Mucosa of descending colon (tissue), 3 donors: ENCODE results near the gene CDC37L1. TPM values are rescaled to one million over a fixed set of nuclear protein-coding genes. Genes with fewer than 3 reads are reported as not detected.
A peak's percentile ranks its signal among the peaks of the same experiment; 100 is the strongest.

Experiments used
- ATAC-seq: fragments of 200-7000 bp; cut with Tn5 transposase; one replicate; pipeline ENCODE4 v1.9.1; 2020; ENCODE audit warnings: mild to moderate bottlenecking, moderate library complexity
- DNase-seq, 3 donors: peaks; one replicate each; pipeline ENCODE4 v3.0.0-alpha.2; 2020
- H3K36me3 ChIP-seq: fragments of 200-600 bp; one replicate; pipeline ENCODE4 v1.8.0; 2021; ENCODE audit warnings: low read depth, mild to moderate bottlenecking
- H3K4me1 ChIP-seq: fragments of 200-600 bp; one replicate; pipeline ENCODE4 v1.8.0; 2021; ENCODE audit warnings: low read depth, mild to moderate bottlenecking
- H3K4me3 ChIP-seq: fragments of 200-600 bp; one replicate; pipeline ENCODE4 v1.8.0; 2021; ENCODE audit warnings: mild to moderate bottlenecking
- H3K9me3 ChIP-seq: fragments of 200-600 bp; one replicate; pipeline ENCODE4 v1.8.0; 2021; ENCODE audit warnings: mild to moderate bottlenecking
- intact Hi-C, 2 donors: fragments of 100-400 bp; cut with DNase I in 1 of 2; cut with micrococcal nuclease in 1 of 2; formaldehyde crosslinking; loops; one replicate each; pipeline versions ENCODE4 v1.11.0 to v1.11.1; 2022; cut with DNase I, micrococcal nuclease
- total RNA-seq, 3 donors: library from RNA; stranded (reverse); fragmentation: NEBNext Ultra II Directional in 2 of 3; extraction: Animal tissue kit (Norgen Biotek cat#: 25700) in 2 of 3; gene quantifications; one replicate each; pipeline versions ENCODE4 v1.2.1 to v1.2.4, GENCODE V29; 2021 to 2023
- TF ChIP-seq, protein P1 (sequence below): fragments of 200-600 bp; IDR thresholded peaks from one replicate; pipeline ENCODE4 v1.8.0; 2022; ENCODE audit warnings: antibody characterized with exemption, mild to moderate bottlenecking
- donor health status: DM: no; HTN: no; CAD: no; lungs with moderate emphysema.
- donor health status: DM: no; HTN: no; CAD: no.
- donor health status: DM: no; HTN: yes; CAD: no.

The CDC37L1 gene
- total RNA-seq, 3 donors from 2014 or later = 11.1 to 27.1 (median 13.9) TPM

DNA sequence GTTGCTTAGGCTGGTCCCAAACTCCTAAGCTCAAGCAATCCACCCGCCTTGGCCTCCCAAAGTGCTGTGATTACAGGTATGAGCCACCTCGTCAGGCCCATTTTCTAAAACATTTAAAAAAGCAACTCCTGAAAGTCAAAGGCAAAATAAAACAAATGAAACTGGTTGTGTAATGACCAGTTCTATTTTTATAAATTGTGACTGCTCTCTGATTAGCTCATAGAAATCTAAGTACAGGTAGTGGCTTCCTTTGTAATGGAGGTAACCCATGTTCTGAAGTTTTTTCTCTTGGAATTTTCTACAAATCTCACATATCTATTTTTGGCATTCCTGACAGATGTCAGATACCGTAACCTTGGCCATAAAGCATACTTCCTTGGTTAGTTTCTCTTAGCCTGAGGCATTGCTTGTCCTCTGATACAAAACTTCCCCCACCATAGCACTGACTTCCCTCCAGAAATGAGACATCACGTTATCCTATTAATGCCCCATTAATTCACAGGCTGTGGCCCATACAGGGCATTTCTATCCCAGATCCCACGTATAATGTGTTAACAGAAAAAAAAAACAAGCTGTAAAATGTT, 75.7 kb downstream of the CDC37L1 start:
- intact Hi-C loops = loop anchor here in 1 of 2 donors (10.0 kb wide), 1 partner anchor 840 kb away; no protein-coding TSS in a partner anchor
- Histone ChIP-seq H3K4me3 (no peak overlapping the region), H3K36me3 (no peaks in the 10 kb centered on the region), H3K4me1 (no peaks in the 10 kb centered on the region), H3K9me3 (no peaks in the 10 kb centered on the region)
- TF ChIP-seq, protein P1, sequence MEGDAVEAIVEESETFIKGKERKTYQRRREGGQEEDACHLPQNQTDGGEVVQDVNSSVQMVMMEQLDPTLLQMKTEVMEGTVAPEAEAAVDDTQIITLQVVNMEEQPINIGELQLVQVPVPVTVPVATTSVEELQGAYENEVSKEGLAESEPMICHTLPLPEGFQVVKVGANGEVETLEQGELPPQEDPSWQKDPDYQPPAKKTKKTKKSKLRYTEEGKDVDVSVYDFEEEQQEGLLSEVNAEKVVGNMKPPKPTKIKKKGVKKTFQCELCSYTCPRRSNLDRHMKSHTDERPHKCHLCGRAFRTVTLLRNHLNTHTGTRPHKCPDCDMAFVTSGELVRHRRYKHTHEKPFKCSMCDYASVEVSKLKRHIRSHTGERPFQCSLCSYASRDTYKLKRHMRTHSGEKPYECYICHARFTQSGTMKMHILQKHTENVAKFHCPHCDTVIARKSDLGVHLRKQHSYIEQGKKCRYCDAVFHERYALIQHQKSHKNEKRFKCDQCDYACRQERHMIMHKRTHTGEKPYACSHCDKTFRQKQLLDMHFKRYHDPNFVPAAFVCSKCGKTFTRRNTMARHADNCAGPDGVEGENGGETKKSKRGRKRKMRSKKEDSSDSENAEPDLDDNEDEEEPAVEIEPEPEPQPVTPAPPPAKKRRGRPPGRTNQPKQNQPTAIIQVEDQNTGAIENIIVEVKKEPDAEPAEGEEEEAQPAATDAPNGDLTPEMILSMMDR = no peak
- no peak for DNase-seq
- no peak for ATAC-seq

DNA sequence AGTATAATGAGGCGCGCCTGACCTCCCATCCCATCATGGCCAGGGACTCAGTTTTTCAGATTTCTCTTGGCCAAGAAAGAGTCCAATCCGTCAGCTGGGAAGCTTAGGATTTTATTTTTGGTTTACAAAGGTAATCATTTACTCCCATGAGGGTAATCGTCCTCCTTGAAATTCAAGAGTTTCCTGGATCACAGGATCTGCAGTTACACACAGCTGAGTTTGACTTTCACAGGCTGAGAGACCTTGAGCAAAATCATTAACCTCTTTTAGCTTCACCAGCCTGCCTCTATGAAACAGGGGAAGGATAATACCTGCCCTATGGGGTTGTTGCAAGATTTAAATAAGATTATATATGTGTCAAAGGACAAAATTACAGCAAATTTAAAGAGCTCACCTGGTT, 77.1 kb downstream of the CDC37L1 start:
- DNase-seq (no peak), ATAC-seq (peak; percentile 51)
- TF ChIP-seq, protein P1 = no peak
- Histone ChIP-seq H3K4me3 (no peak overlapping the region), H3K36me3 (no peaks in the 10 kb centered on the region), H3K4me1 (no peaks in the 10 kb centered on the region), H3K9me3 (no peaks in the 10 kb centered on the region)
- intact Hi-C loops = loop anchor here in 1 of 2 donors (10.0 kb wide), 1 partner anchor 838 kb away; no protein-coding TSS in a partner anchor

Other genes starting within 250 kb of the CDC37L1 start
- 10 to 100 TPM; 16.8 to 44.8 (median 37.0) TPM for gene SLC1A1, start 189.1 kb upstream of the CDC37L1 start, total RNA-seq
- gene PLPP6, start 17.3 kb upstream of the CDC37L1 start, total RNA-seq = 10 to 100 TPM in 2 of 3 donors, 1 to 10 TPM in 1; 9.5 to 21.5 (median 17.2) TPM
- 1 to 10 TPM; 4.5 to 4.9 (median 4.7) TPM for gene SPATA6L, start 13.1 kb upstream of the CDC37L1 start, total RNA-seq
- gene AK3, start 61.6 kb downstream of the CDC37L1 start, total RNA-seq = 10 to 100 TPM; 71.4 to 86.8 (median 74.0) TPM
- 10 to 100 TPM; 12.0 to 13.3 (median 12.4) TPM for gene RCL1, start 113.4 kb downstream of the CDC37L1 start, total RNA-seq